Esophagus muscularis mucosa (tissue), 3 donors: ENCODE results near the gene IFNLR1.

Source experiments
- POLR2A ChIP-seq: fragments of 450-650 bp; IDR thresholded peaks from one replicate; pipeline ENCODE4 v1.6.1; 2017; ENCODE audit warnings: antibody characterized with exemption, moderate library complexity, mild to moderate bottlenecking, low read depth
- POLR2AphosphoS5 ChIP-seq, 2 donors: sonication (generic); formaldehyde crosslinking; IDR thresholded peaks; one replicate each; pipeline ENCODE4 v1.6.1; 2017; ENCODE audit warnings: antibody characterized with exemption in 2 of 2
- TF ChIP-seq, protein P1 (sequence below), 3 experiments: fragments of 200-600 bp in 2 of 3; fragments of 450-650 bp in 1 of 3; sonication (generic) in 2 of 3; IDR thresholded peaks; one replicate each; pipeline ENCODE4 v1.5.1; 2017 to 2019; ENCODE audit warnings: antibody characterized with exemption in 3 of 3, mild to moderate bottlenecking in 2 of 3, moderate library complexity in 1 of 3

DNA sequence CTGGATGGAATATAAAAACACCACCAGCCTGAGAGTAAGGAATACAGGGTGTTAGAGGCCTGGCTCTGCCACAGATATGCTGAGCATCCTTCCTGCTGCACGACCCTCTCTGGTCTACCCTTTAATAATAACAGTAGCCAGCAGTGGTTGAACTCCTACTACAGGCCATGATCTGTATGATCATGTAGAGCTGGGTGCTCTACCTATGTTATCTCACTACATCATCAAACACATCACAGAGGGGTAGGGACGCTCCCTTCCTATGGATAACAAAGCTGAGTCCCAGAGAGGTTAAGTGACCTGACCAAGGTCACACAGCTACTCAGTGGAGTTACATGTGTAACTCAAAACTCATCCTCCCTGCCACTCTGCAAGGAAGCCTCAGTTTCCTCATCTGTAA lies 62.1 kb downstream of the IFNLR1 start:
- no peak for TF ChIP-seq POLR2AphosphoS5 (IDR thresholded peaks at IDR 0.05)
- TF ChIP-seq, protein P1, sequence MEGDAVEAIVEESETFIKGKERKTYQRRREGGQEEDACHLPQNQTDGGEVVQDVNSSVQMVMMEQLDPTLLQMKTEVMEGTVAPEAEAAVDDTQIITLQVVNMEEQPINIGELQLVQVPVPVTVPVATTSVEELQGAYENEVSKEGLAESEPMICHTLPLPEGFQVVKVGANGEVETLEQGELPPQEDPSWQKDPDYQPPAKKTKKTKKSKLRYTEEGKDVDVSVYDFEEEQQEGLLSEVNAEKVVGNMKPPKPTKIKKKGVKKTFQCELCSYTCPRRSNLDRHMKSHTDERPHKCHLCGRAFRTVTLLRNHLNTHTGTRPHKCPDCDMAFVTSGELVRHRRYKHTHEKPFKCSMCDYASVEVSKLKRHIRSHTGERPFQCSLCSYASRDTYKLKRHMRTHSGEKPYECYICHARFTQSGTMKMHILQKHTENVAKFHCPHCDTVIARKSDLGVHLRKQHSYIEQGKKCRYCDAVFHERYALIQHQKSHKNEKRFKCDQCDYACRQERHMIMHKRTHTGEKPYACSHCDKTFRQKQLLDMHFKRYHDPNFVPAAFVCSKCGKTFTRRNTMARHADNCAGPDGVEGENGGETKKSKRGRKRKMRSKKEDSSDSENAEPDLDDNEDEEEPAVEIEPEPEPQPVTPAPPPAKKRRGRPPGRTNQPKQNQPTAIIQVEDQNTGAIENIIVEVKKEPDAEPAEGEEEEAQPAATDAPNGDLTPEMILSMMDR (IDR thresholded peaks at IDR 0.05) = no peak
- no peak for TF ChIP-seq POLR2A
